ENCODE data around the gene CELF2.

The CELF2 gene

GRCh38 chr10:11379771-11380170, 362.1 kb downstream of the CELF2 start:
- H4K20me1 ChIP-seq (ENCODE audit: insufficient read depth, low read length): no peaks in the 10 kb centered on the region
- no peak overlapping the region for H3K9ac ChIP-seq (ENCODE audit: low read depth, low read length)
- no peak overlapping the region for H3K4me2 ChIP-seq (ENCODE audit: insufficient read depth, low read length)
- no peak overlapping the region for H3K27ac ChIP-seq (ENCODE audit: low read length)
- no peak for ATAC-seq (ENCODE audit: insufficient read depth, low read depth)
- no peak overlapping the region for H3K4me3 ChIP-seq (ENCODE audit: low read depth in 1 of 2, low read length in 2 of 2)
- no peaks in the 10 kb centered on the region for H3K27me3 ChIP-seq (ENCODE audit: insufficient read depth, low read length, poor library complexity)
- no peaks in the 10 kb centered on the region for H3K4me1 ChIP-seq (ENCODE audit: insufficient read depth, low read length)
- H3K79me2 ChIP-seq (ENCODE audit: insufficient read depth, low read length): no peaks in the 10 kb centered on the region
- H3K36me3 ChIP-seq (ENCODE audit: insufficient read depth, low read length): no peaks in the 10 kb centered on the region
- H2AFZ ChIP-seq (ENCODE audit: low read depth, low read length): no peak overlapping the region
- DNase-seq: no peak
- H3K9me3 ChIP-seq (ENCODE audit: insufficient read depth, low read length, severe bottlenecking): no peaks in the 10 kb centered on the region
- TF ChIP-seq CTCF (IDR thresholded peaks at IDR 0.05; ENCODE audit: borderline replicate concordance, extremely low read depth, low read length, poor library complexity, severe bottlenecking) (no peak), EZH2 (IDR thresholded peaks at IDR 0.05; ENCODE audit: borderline replicate concordance, low read depth, low read length, severe bottlenecking) (no peak)

- DNase-seq: no peak
- H3K27me3 ChIP-seq (ENCODE audit: insufficient read depth, low read length, poor library complexity): no peaks in the 10 kb centered on the region
- H3K9me3 ChIP-seq (ENCODE audit: insufficient read depth, low read length, severe bottlenecking): no peaks in the 10 kb centered on the region
- H3K4me2 ChIP-seq (ENCODE audit: insufficient read depth, low read length): no peak overlapping the region
- H3K9ac ChIP-seq (ENCODE audit: low read depth, low read length): no peak overlapping the region
- no peak overlapping the region for H3K4me3 ChIP-seq (ENCODE audit: low read depth in 1 of 2, low read length in 2 of 2)
- no peak overlapping the region for H2AFZ ChIP-seq (ENCODE audit: low read depth, low read length)
- H3K27ac ChIP-seq (ENCODE audit: low read length): no peak overlapping the region
- H3K79me2 ChIP-seq (ENCODE audit: insufficient read depth, low read length): no peaks in the 10 kb centered on the region
- TF ChIP-seq EZH2 (IDR thresholded peaks at IDR 0.05; ENCODE audit: borderline replicate concordance, low read depth, low read length, severe bottlenecking) (no peak), CTCF (IDR thresholded peaks at IDR 0.05; ENCODE audit: borderline replicate concordance, extremely low read depth, low read length, poor library complexity, severe bottlenecking) (no peak)
- no peak for ATAC-seq (ENCODE audit: insufficient read depth, low read depth)
- no peaks in the 10 kb centered on the region for H3K36me3 ChIP-seq (ENCODE audit: insufficient read depth, low read length)
- H4K20me1 ChIP-seq (ENCODE audit: insufficient read depth, low read length): no peaks in the 10 kb centered on the region
- no peaks in the 10 kb centered on the region for H3K4me1 ChIP-seq (ENCODE audit: insufficient read depth, low read length)
Measured at GRCh38 chr10:11381023-11381422, 363.4 kb downstream of the CELF2 start.

- no peak overlapping the region for H3K4me3 ChIP-seq (ENCODE audit: low read depth in 1 of 2, low read length in 2 of 2)
- no peak overlapping the region for H3K4me2 ChIP-seq (ENCODE audit: insufficient read depth, low read length)
- no peaks in the 10 kb centered on the region for H3K9me3 ChIP-seq (ENCODE audit: insufficient read depth, low read length, severe bottlenecking)
- DNase-seq: no peak
- no peaks in the 10 kb centered on the region for H3K79me2 ChIP-seq (ENCODE audit: insufficient read depth, low read length)
- no peaks in the 10 kb centered on the region for H4K20me1 ChIP-seq (ENCODE audit: insufficient read depth, low read length)
- H3K4me1 ChIP-seq (ENCODE audit: insufficient read depth, low read length): no peaks in the 10 kb centered on the region
- no peak overlapping the region for H3K9ac ChIP-seq (ENCODE audit: low read depth, low read length)
- no peak for ATAC-seq (ENCODE audit: insufficient read depth, low read depth)
- no peaks in the 10 kb centered on the region for H3K27me3 ChIP-seq (ENCODE audit: insufficient read depth, low read length, poor library complexity)
- H3K36me3 ChIP-seq (ENCODE audit: insufficient read depth, low read length): no peaks in the 10 kb centered on the region
- TF ChIP-seq EZH2 (IDR thresholded peaks at IDR 0.05; ENCODE audit: borderline replicate concordance, low read depth, low read length, severe bottlenecking) (no peak), CTCF (IDR thresholded peaks at IDR 0.05; ENCODE audit: borderline replicate concordance, extremely low read depth, low read length, poor library complexity, severe bottlenecking) (no peak)
- H2AFZ ChIP-seq (ENCODE audit: low read depth, low read length): no peak overlapping the region
- no peak overlapping the region for H3K27ac ChIP-seq (ENCODE audit: low read length)
Measured at GRCh38 chr10:11381511-11381910, 363.8 kb downstream of the CELF2 start.

- DNase-seq: no peak
- Histone ChIP-seq H3K4me1 (ENCODE audit: insufficient read depth, low read length) (no peaks in the 10 kb centered on the region), H3K27me3 (ENCODE audit: insufficient read depth, low read length, poor library complexity) (no peaks in the 10 kb centered on the region), H3K4me2 (ENCODE audit: insufficient read depth, low read length) (no peak overlapping the region), H3K4me3 (ENCODE audit: low read depth in 1 of 2, low read length in 2 of 2) (no peak overlapping the region), H4K20me1 (ENCODE audit: insufficient read depth, low read length) (no peaks in the 10 kb centered on the region), H3K9me3 (ENCODE audit: insufficient read depth, low read length, severe bottlenecking) (no peaks in the 10 kb centered on the region), H3K36me3 (ENCODE audit: insufficient read depth, low read length) (no peaks in the 10 kb centered on the region), H2AFZ (ENCODE audit: low read depth, low read length) (no peak overlapping the region), H3K27ac (ENCODE audit: low read length) (no peak overlapping the region), H3K9ac (ENCODE audit: low read depth, low read length) (no peak overlapping the region), H3K79me2 (ENCODE audit: insufficient read depth, low read length) (no peaks in the 10 kb centered on the region)
- no peak for ATAC-seq (ENCODE audit: insufficient read depth, low read depth)
- TF ChIP-seq CTCF (IDR thresholded peaks at IDR 0.05; ENCODE audit: borderline replicate concordance, extremely low read depth, low read length, poor library complexity, severe bottlenecking) (no peak), EZH2 (IDR thresholded peaks at IDR 0.05; ENCODE audit: borderline replicate concordance, low read depth, low read length, severe bottlenecking) (no peak)
Measured at GRCh38 chr10:11382187-11382586, 364.5 kb downstream of the CELF2 start.

All from DND-41 (cell line).